Thyroid gland (tissue), 4 donors: ENCODE data around the gene HAO1. TPM values are rescaled to one million over a fixed set of nuclear protein-coding genes. Genes with fewer than 3 reads are reported as not detected.

Experiments used
- DNase-seq, 2 donors: peaks; one replicate each; pipeline ENCODE4 v3.0.0-alpha.2; 2019
- H3K27ac ChIP-seq, 3 donors: fragments of 200-600 bp; sonication (generic); 1 replicate in 2 of 3; 2 replicates in 1 of 3; pipeline ENCODE4 v1.5.1; 2016 to 2019; ENCODE audit warnings: mild to moderate bottlenecking in 1 of 3, moderate library complexity in 1 of 3
- H3K27me3 ChIP-seq: fragments of 200-600 bp; sonication (generic); one replicate; pipeline ENCODE4 v1.5.1; 2019
- H3K36me3 ChIP-seq, 2 donors: fragments of 200-600 bp; sonication (generic); one replicate each; pipeline ENCODE4 v1.5.1; 2016 to 2019
- H3K4me1 ChIP-seq, 2 donors: fragments of 200-600 bp; sonication (generic); one replicate each; pipeline ENCODE4 v1.5.1; 2017 to 2019
- H3K4me3 ChIP-seq, 3 donors: fragments of 200-600 bp; sonication (generic); replicated peaks in 1 of 3; 1 replicate in 2 of 3; 2 replicates in 1 of 3; pipeline ENCODE4 v1.5.1; 2016; ENCODE audit warnings: mild to moderate bottlenecking in 1 of 3
- H3K9me3 ChIP-seq: fragments of 200-600 bp; sonication (generic); one replicate; pipeline ENCODE4 v1.5.1; 2017
- CTCF ChIP-seq, 6 experiments: fragments of 200-600 bp in 3 of 6; fragments of 450-650 bp in 3 of 6; sonication (generic) in 3 of 6; IDR thresholded peaks; one replicate each; pipeline ENCODE4 v1.5.1; 2016 to 2019; ENCODE audit warnings: antibody characterized with exemption in 6 of 6, mild to moderate bottlenecking in 2 of 6, inconsistent platforms in 1 of 6, moderate library complexity in 1 of 6
- POLR2A ChIP-seq, 2 donors: fragments of 450-650 bp; IDR thresholded peaks; one replicate each; pipeline ENCODE4 v1.6.1; 2017; ENCODE audit warnings: antibody characterized with exemption in 2 of 2, mild to moderate bottlenecking in 2 of 2, moderate library complexity in 1 of 2
- WGBS, 2 donors: methylation state at CpG; one replicate each; pipeline ENCODE4 v1.1.5; 2017; 5-methylcytosine and 5-hydroxymethylcytosine counted together
- intact Hi-C: fragments of 100-400 bp; cut with DNase I; formaldehyde crosslinking; loops from one replicate; pipeline ENCODE4 v1.15.1; 2023
- total RNA-seq, 4 donors: library from RNA; depleted of rRNA; stranded (reverse); fragments of >200 nt; gene quantifications; one replicate each; pipeline ENCODE4 v1.2.3, GENCODE V29; 2016

Gene HAO1
- total RNA-seq, 4 donors from 2014 or later: not detected

GRCh38 chr20:7950387-7950786, 10.1 kb upstream of the HAO1 start:
- no peak for DNase-seq
- no peaks in the 10 kb centered on the region for H3K4me1 ChIP-seq
- intact Hi-C loops: no loop called here
- no peaks in the 10 kb centered on the region for H3K36me3 ChIP-seq
- TF ChIP-seq POLR2A (IDR thresholded peaks at IDR 0.05) (no peak), CTCF (IDR thresholded peaks at IDR 0.05) (no peak)
- H3K27ac ChIP-seq: no peak overlapping the region
- no peaks in the 10 kb centered on the region for H3K27me3 ChIP-seq
- WGBS, 2 donors: 53 to 61% methylated on average over 1 of the region's 1 CpG
- no peak overlapping the region for H3K4me3 ChIP-seq
- H3K9me3 ChIP-seq: no peaks in the 10 kb centered on the region

GRCh38 chr20:7943891-7944290, 3.6 kb upstream of the HAO1 start:
- no peak overlapping the region for H3K27ac ChIP-seq
- intact Hi-C loops: no loop called here
- 26 to 36% methylated on average over 2 of the region's 2 CpGs for WGBS, 2 donors
- no peaks in the 10 kb centered on the region for H3K36me3 ChIP-seq
- TF ChIP-seq CTCF (IDR thresholded peaks at IDR 0.05) (no peak), POLR2A (IDR thresholded peaks at IDR 0.05) (no peak)
- no peaks in the 10 kb centered on the region for H3K4me1 ChIP-seq
- no peak for DNase-seq
- H3K4me3 ChIP-seq: no peak overlapping the region
- no peaks in the 10 kb centered on the region for H3K27me3 ChIP-seq
- no peaks in the 10 kb centered on the region for H3K9me3 ChIP-seq

GRCh38 chr20:7939663-7940062, 595 bp downstream of the HAO1 start:
- no peaks in the 10 kb centered on the region for H3K36me3 ChIP-seq
- WGBS, 2 donors: 79 to 82% methylated on average over 4 of the region's 4 CpGs
- TF ChIP-seq POLR2A (IDR thresholded peaks at IDR 0.05) (no peak), CTCF (IDR thresholded peaks at IDR 0.05) (no peak)
- no peaks in the 10 kb centered on the region for H3K9me3 ChIP-seq
- no peak overlapping the region for H3K27ac ChIP-seq
- DNase-seq: no peak
- intact Hi-C loops: loop anchor here (10.0 kb wide), 1 partner anchor 785 kb away; no protein-coding TSS in a partner anchor
- H3K4me1 ChIP-seq: peaks cover 0 to 3% of the 10 kb centered on the region in 2 donors
- no peaks in the 10 kb centered on the region for H3K27me3 ChIP-seq
- no peak overlapping the region for H3K4me3 ChIP-seq

GRCh38 chr20:7938058-7938457, 2.2 kb downstream of the HAO1 start:
- 90 to 97% methylated on average over 2 of the region's 2 CpGs for WGBS, 2 donors
- intact Hi-C loops: loop anchor here (10.0 kb wide), 1 partner anchor 787 kb away; no protein-coding TSS in a partner anchor
- DNase-seq: no peak

GRCh38 chr20:7937328-7937727, 2.9 kb downstream of the HAO1 start:
- no peak overlapping the region for H3K27ac ChIP-seq
- intact Hi-C loops: loop anchor here (10.0 kb wide), 1 partner anchor 787 kb away; no protein-coding TSS in a partner anchor
- H3K9me3 ChIP-seq: no peaks in the 10 kb centered on the region
- TF ChIP-seq CTCF (IDR thresholded peaks at IDR 0.05): no peak
- no peak for TF ChIP-seq POLR2A (IDR thresholded peaks at IDR 0.05)
- H3K36me3 ChIP-seq: no peaks in the 10 kb centered on the region
- WGBS, 2 donors: 92% methylated on average over 3 of the region's 3 CpGs
- no peak overlapping the region for H3K4me3 ChIP-seq
- H3K27me3 ChIP-seq: no peaks in the 10 kb centered on the region
- DNase-seq: no peak
- H3K4me1 ChIP-seq: peaks cover 0 to 3% of the 10 kb centered on the region in 2 donors

More at GRCh38 chr20:7938058-7938457, 2.2 kb downstream of the HAO1 start:
- Histone ChIP-seq H3K36me3 (no peaks in the 10 kb centered on the region), H3K9me3 (no peaks in the 10 kb centered on the region), H3K27ac (no peak overlapping the region), H3K4me1 (peaks cover 0 to 3% of the 10 kb centered on the region in 2 donors), H3K27me3 (no peaks in the 10 kb centered on the region), H3K4me3 (no peak overlapping the region)
- TF ChIP-seq CTCF (IDR thresholded peaks at IDR 0.05) (no peak), POLR2A (IDR thresholded peaks at IDR 0.05) (no peak)
